Osteoblast (primary cell): ENCODE measurements around the gene DYSF. TPM values are rescaled to one million over a fixed set of nuclear protein-coding genes. Genes with fewer than 3 reads are reported as not detected.

Experiments
- DNase-seq: peaks from one replicate; pipeline ENCODE4 v3.0.0; 2011; ENCODE audit warnings: low spot score, mixed read lengths; ENCODE audit not compliant: insufficient read length; ENCODE audit errors: missing footprints
- H2AFZ ChIP-seq: 2 replicates; pipeline ENCODE4 v1.6.0; 2011; ENCODE audit warnings: mild to moderate bottlenecking, low read length
- H3K27ac ChIP-seq: 2 replicates; pipeline ENCODE4 v1.5.1; 2011; ENCODE audit warnings: mild to moderate bottlenecking, low read depth, low read length, moderate library complexity
- H3K27me3 ChIP-seq: 2 replicates; pipeline ENCODE4 v1.6.0; 2012; ENCODE audit warnings: mild to moderate bottlenecking, control low read depth, inconsistent platforms, low read length, moderate library complexity; ENCODE audit not compliant: insufficient read depth
- H3K36me3 ChIP-seq: 2 replicates; pipeline ENCODE4 v1.5.1; 2011; ENCODE audit warnings: mild to moderate bottlenecking, low read length, control low read depth, moderate library complexity; ENCODE audit not compliant: insufficient read depth
- H3K4me1 ChIP-seq: 2 replicates; pipeline ENCODE4 v1.5.1; 2011; ENCODE audit warnings: mild to moderate bottlenecking, low read length, control low read depth, moderate library complexity; ENCODE audit not compliant: insufficient read depth
- H3K4me2 ChIP-seq: 2 replicates; pipeline ENCODE4 v1.6.0; 2011; ENCODE audit warnings: mild to moderate bottlenecking, low read length; ENCODE audit not compliant: insufficient read depth
- H3K4me3 ChIP-seq: fragments of 200-600 bp; sonication (generic); 3 replicates; pipeline ENCODE4 v1.5.1; 2012; ENCODE audit warnings: mild to moderate bottlenecking, low read length, inconsistent platforms; ENCODE audit not compliant: insufficient read depth
- H3K79me2 ChIP-seq: 2 replicates; pipeline ENCODE4 v1.6.0; 2012; ENCODE audit warnings: mild to moderate bottlenecking, low read length, control low read depth, inconsistent platforms; ENCODE audit not compliant: insufficient read depth
- H3K9me3 ChIP-seq: 2 replicates; pipeline ENCODE4 v1.5.1; 2011; ENCODE audit warnings: low read depth, low read length, control low read depth
- H4K20me1 ChIP-seq: 2 replicates; pipeline ENCODE4 v1.6.0; 2012; ENCODE audit warnings: mild to moderate bottlenecking, low read length, control low read depth; ENCODE audit not compliant: insufficient read depth
- CTCF ChIP-seq: IDR thresholded peaks from 2 replicates; pipeline ENCODE4 v1.5.1; 2011; ENCODE audit warnings: mild to moderate bottlenecking, low read depth, low read length, moderate library complexity; ENCODE audit errors: extremely low read depth
- total RNA-seq: library from RNA; depleted of rRNA; stranded (reverse); fragments of >200 nt; gene quantifications from 2 replicates; pipeline ENCODE4 v1.2.3, GENCODE V29; 2012

The DYSF gene
- total RNA-seq, 1 donor = 4.3 TPM

- DNase-seq = peak; percentile 37
- no peaks in the 10 kb centered on the region for H4K20me1 ChIP-seq
- H3K4me1 ChIP-seq = peaks cover 3% of the 10 kb centered on the region
- no peaks in the 10 kb centered on the region for H3K79me2 ChIP-seq
- peaks cover 15% of the 10 kb centered on the region for H3K27me3 ChIP-seq
- no peak overlapping the region for H2AFZ ChIP-seq
- H3K27ac ChIP-seq = no peak overlapping the region
- H3K36me3 ChIP-seq = no peaks in the 10 kb centered on the region
- TF ChIP-seq CTCF = no peak
- no peaks in the 10 kb centered on the region for H3K9me3 ChIP-seq
- H3K4me3 ChIP-seq = no peak overlapping the region
- H3K4me2 ChIP-seq = no peak overlapping the region
Measured at GRCh38 chr2:71611247-71611646, 157.9 kb downstream of the DYSF start.

GRCh38 chr2:71611781-71612527, 158.6 kb downstream of the DYSF start:
- Histone ChIP-seq H4K20me1 (no peaks in the 10 kb centered on the region), H3K36me3 (no peaks in the 10 kb centered on the region), H3K4me3 (no peak overlapping the region), H3K4me1 (peaks cover 3% of the 10 kb centered on the region), H3K79me2 (no peaks in the 10 kb centered on the region), H3K4me2 (no peak overlapping the region), H3K27ac (no peak overlapping the region), H3K9me3 (no peaks in the 10 kb centered on the region), H3K27me3 (peaks cover 11% of the 10 kb centered on the region), H2AFZ (no peak overlapping the region)
- peak; percentile 81 for DNase-seq
- no peak for TF ChIP-seq CTCF

GRCh38 chr2:71612581-71613402, 159.4 kb downstream of the DYSF start:
- Histone ChIP-seq H3K27ac (no peak overlapping the region), H3K4me3 (no peak overlapping the region), H2AFZ (no peak overlapping the region), H3K4me1 (peaks cover 3% of the 10 kb centered on the region), H3K9me3 (no peaks in the 10 kb centered on the region), H4K20me1 (no peaks in the 10 kb centered on the region), H3K79me2 (no peaks in the 10 kb centered on the region), H3K27me3 (peaks cover 8% of the 10 kb centered on the region), H3K36me3 (no peaks in the 10 kb centered on the region), H3K4me2 (no peak overlapping the region)
- peak; percentile 49 for DNase-seq
- TF ChIP-seq CTCF = no peak

GRCh38 chr2:71613403-71613952, 160.1 kb downstream of the DYSF start:
- no peaks in the 10 kb centered on the region for H3K9me3 ChIP-seq

More at GRCh38 chr2:71613403-71613952, 160.1 kb downstream of the DYSF start:
- Histone ChIP-seq H3K27me3 (peaks cover 1% of the 10 kb centered on the region), H3K4me3 (no peak overlapping the region), H3K79me2 (no peaks in the 10 kb centered on the region), H3K36me3 (no peaks in the 10 kb centered on the region), H4K20me1 (no peaks in the 10 kb centered on the region), H3K4me1 (peaks cover 3% of the 10 kb centered on the region), H2AFZ (no peak overlapping the region), H3K4me2 (no peak overlapping the region), H3K27ac (no peak overlapping the region)
- no peak for TF ChIP-seq CTCF
- DNase-seq = peak; percentile 77
